ENCODE results near the gene DLG4.

Gene DLG4

DNA sequence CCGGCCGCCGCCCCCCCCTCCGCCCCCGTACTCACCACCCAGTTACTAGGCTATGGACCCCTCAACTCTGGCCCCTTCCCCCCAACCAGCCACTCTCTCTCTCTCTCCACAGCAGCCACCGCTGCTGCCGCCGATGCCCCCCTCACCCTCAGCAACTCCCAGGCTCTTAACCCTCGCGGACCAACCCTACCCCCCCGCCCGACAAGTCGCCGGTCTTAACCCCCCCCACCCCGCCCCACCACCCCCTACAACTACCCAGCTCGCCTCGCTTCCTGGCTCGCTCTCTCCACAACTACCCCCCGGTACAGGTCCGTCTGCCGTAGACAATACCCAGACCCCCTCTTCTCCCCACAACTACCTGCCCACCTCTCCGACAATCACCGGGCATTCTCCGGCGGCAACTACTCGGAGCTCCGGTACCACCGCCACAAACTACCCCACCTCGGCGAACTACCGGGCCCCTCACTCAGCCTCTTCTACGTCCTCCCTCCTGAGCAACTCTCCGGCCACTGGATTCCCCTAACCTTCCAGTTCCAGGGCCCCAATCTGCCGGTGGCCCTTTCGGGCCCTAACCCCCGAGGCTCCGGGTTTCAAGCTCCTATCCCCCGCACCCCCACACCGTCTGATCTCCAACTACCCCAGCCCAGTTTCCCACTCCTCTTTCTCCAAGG, 18.9 kb upstream of the DLG4 start:
- Histone ChIP-seq H3K9me3 (ENCODE audit: control insufficient read depth, low read length) (no peaks in the 10 kb centered on the region), H3K27me3 (replicated peaks; ENCODE audit: control insufficient read depth, insufficient read depth, low read length, poor library complexity, severe bottlenecking) (no peaks in the 10 kb centered on the region), H3K4me3 (ENCODE audit: insufficient read depth, low read depth, low read length, poor library complexity, severe bottlenecking) (peak overlapping the region; percentile 95), H3K4me1 (ENCODE audit: control insufficient read depth, insufficient read depth, low read length, poor library complexity, severe bottlenecking) (peaks cover 43% of the 10 kb centered on the region), H3K27ac (ENCODE audit: insufficient read depth, low read length, poor library complexity, severe bottlenecking) (peak overlapping the region; percentile 89), H3K36me3 (ENCODE audit: control insufficient read depth, insufficient read depth, low read length) (peaks cover 21% of the 10 kb centered on the region)
- DNase-seq, result peak in 1 of 3 donors; percentile 23

- peaks cover 40% of the 10 kb centered on the region for H3K4me1 ChIP-seq (ENCODE audit: control insufficient read depth, insufficient read depth, low read length, poor library complexity, severe bottlenecking)
- H3K27ac ChIP-seq (ENCODE audit: insufficient read depth, low read length, poor library complexity, severe bottlenecking), result peak overlapping the region; percentile 89
- peaks cover 21% of the 10 kb centered on the region for H3K36me3 ChIP-seq (ENCODE audit: control insufficient read depth, insufficient read depth, low read length)
- no peaks in the 10 kb centered on the region for H3K9me3 ChIP-seq (ENCODE audit: control insufficient read depth, low read length)
- H3K4me3 ChIP-seq (ENCODE audit: insufficient read depth, low read depth, low read length, poor library complexity, severe bottlenecking), result peak overlapping the region; percentile 95
- DNase-seq, result peak; percentile 56 to 75 (median 62)
- no peaks in the 10 kb centered on the region for H3K27me3 ChIP-seq (replicated peaks; ENCODE audit: control insufficient read depth, insufficient read depth, low read length, poor library complexity, severe bottlenecking)
Observed at GRCh38 chr17:7237761-7238419, 18.3 kb upstream of the DLG4 start.

DNA sequence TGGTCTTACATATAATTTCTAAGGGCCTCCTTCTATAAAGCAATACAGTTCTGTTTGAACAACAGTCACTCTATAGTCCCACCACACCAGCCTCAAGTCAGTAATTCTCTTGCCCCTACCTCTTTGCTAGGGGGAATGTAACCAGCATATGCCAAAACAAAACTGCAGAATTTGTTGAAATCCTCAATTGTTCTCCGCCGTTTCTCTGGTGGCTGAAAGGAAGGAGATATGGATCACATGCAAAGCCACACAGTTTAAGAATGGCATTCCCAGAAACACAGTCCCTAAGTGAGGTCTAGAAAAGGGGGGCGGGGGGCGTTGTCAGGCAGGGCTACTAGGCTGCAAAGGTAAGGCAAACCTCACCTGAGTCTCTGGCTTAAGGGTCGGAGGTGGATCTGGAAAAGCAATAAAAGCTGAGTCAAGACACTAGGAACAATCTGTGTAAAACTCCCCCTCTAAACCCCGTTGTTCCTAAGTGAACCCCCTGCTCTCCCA, 17.7 kb upstream of the DLG4 start:
- no peaks in the 10 kb centered on the region for H3K27me3 ChIP-seq (replicated peaks; ENCODE audit: control insufficient read depth, insufficient read depth, low read length, poor library complexity, severe bottlenecking)
- no peak for DNase-seq
- H3K27ac ChIP-seq (ENCODE audit: insufficient read depth, low read length, poor library complexity, severe bottlenecking), result peak overlapping the region; percentile 89
- H3K9me3 ChIP-seq (ENCODE audit: control insufficient read depth, low read length), result no peaks in the 10 kb centered on the region
- H3K4me1 ChIP-seq (ENCODE audit: control insufficient read depth, insufficient read depth, low read length, poor library complexity, severe bottlenecking), result peaks cover 40% of the 10 kb centered on the region
- peaks cover 21% of the 10 kb centered on the region for H3K36me3 ChIP-seq (ENCODE audit: control insufficient read depth, insufficient read depth, low read length)
- peak overlapping the region; percentile 95 for H3K4me3 ChIP-seq (ENCODE audit: insufficient read depth, low read depth, low read length, poor library complexity, severe bottlenecking)

GRCh38 chr17:7236808-7237207, 17.2 kb upstream of the DLG4 start:
- H3K4me1 ChIP-seq (ENCODE audit: control insufficient read depth, insufficient read depth, low read length, poor library complexity, severe bottlenecking), result peaks cover 40% of the 10 kb centered on the region
- H3K36me3 ChIP-seq (ENCODE audit: control insufficient read depth, insufficient read depth, low read length), result peaks cover 21% of the 10 kb centered on the region
- H3K27me3 ChIP-seq (replicated peaks; ENCODE audit: control insufficient read depth, insufficient read depth, low read length, poor library complexity, severe bottlenecking), result no peaks in the 10 kb centered on the region
- no peak for DNase-seq
- H3K4me3 ChIP-seq (ENCODE audit: insufficient read depth, low read depth, low read length, poor library complexity, severe bottlenecking), result no peak overlapping the region
- H3K27ac ChIP-seq (ENCODE audit: insufficient read depth, low read length, poor library complexity, severe bottlenecking), result peak overlapping the region; percentile 89
- H3K9me3 ChIP-seq (ENCODE audit: control insufficient read depth, low read length), result no peaks in the 10 kb centered on the region

- Histone ChIP-seq H3K36me3 (ENCODE audit: control insufficient read depth, insufficient read depth, low read length) (peaks cover 21% of the 10 kb centered on the region), H3K4me3 (ENCODE audit: insufficient read depth, low read depth, low read length, poor library complexity, severe bottlenecking) (no peak overlapping the region), H3K4me1 (ENCODE audit: control insufficient read depth, insufficient read depth, low read length, poor library complexity, severe bottlenecking) (peaks cover 32% of the 10 kb centered on the region), H3K9me3 (ENCODE audit: control insufficient read depth, low read length) (no peaks in the 10 kb centered on the region), H3K27me3 (replicated peaks; ENCODE audit: control insufficient read depth, insufficient read depth, low read length, poor library complexity, severe bottlenecking) (no peaks in the 10 kb centered on the region), H3K27ac (ENCODE audit: insufficient read depth, low read length, poor library complexity, severe bottlenecking) (no peak overlapping the region)
- DNase-seq, result no peak
Observed at GRCh38 chr17:7235693-7236665, 16.3 kb upstream of the DLG4 start.

GRCh38 chr17:7234083-7234951, 14.7 kb upstream of the DLG4 start, which contains the start of gene DVL2:
Gene DVL2 (minus strand): TSS chr17:7234517. CDS start chr17:7234262, 255 bp downstream.
- Histone ChIP-seq H3K4me3 (ENCODE audit: insufficient read depth, low read depth, low read length, poor library complexity, severe bottlenecking) (peak within 1 kb of the TSS; percentile 76), H3K27ac (ENCODE audit: insufficient read depth, low read length, poor library complexity, severe bottlenecking) (peak within 1 kb of the TSS; percentile 78), H3K27me3 (replicated peaks; ENCODE audit: control insufficient read depth, insufficient read depth, low read length, poor library complexity, severe bottlenecking) (no peaks in the 10 kb centered on the region), H3K9me3 (ENCODE audit: control insufficient read depth, low read length) (no peaks in the 10 kb centered on the region), H3K36me3 (ENCODE audit: control insufficient read depth, insufficient read depth, low read length) (peaks cover 25% of the 10 kb centered on the region), H3K4me1 (ENCODE audit: control insufficient read depth, insufficient read depth, low read length, poor library complexity, severe bottlenecking) (peaks cover 21% of the 10 kb centered on the region)
- peak; percentile 89 to 95 (median 90) for DNase-seq

DNA sequence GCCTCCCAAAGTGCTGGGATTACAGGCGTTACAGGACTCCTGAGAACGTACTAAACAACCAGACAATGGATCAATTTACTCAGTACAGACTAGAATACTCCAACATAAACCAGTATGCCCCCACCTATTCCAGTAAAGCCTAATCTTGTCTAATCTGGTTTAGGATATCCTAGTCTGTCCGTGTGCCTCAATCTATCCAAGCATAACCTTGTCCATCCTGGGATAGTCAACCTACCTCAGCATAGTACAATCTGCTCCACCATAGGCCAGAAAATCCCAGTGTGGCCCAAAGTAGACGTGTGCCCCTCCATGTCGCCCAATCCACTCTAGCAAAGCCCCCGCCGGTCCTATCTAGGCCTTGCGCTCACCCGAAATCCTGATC, 14.1 kb upstream of the DLG4 start:
- no peaks in the 10 kb centered on the region for H3K27me3 ChIP-seq (replicated peaks; ENCODE audit: control insufficient read depth, insufficient read depth, low read length, poor library complexity, severe bottlenecking)
- H3K27ac ChIP-seq (ENCODE audit: insufficient read depth, low read length, poor library complexity, severe bottlenecking), result peak overlapping the region; percentile 78
- peak overlapping the region; percentile 76 for H3K4me3 ChIP-seq (ENCODE audit: insufficient read depth, low read depth, low read length, poor library complexity, severe bottlenecking)
- H3K9me3 ChIP-seq (ENCODE audit: control insufficient read depth, low read length), result no peaks in the 10 kb centered on the region
- DNase-seq, result no peak
- H3K4me1 ChIP-seq (ENCODE audit: control insufficient read depth, insufficient read depth, low read length, poor library complexity, severe bottlenecking), result peaks cover 21% of the 10 kb centered on the region
- peaks cover 32% of the 10 kb centered on the region for H3K36me3 ChIP-seq (ENCODE audit: control insufficient read depth, insufficient read depth, low read length)

- no peak for DNase-seq
- H3K9me3 ChIP-seq (ENCODE audit: control insufficient read depth, low read length), result no peaks in the 10 kb centered on the region
- no peaks in the 10 kb centered on the region for H3K27me3 ChIP-seq (replicated peaks; ENCODE audit: control insufficient read depth, insufficient read depth, low read length, poor library complexity, severe bottlenecking)
- H3K4me3 ChIP-seq (ENCODE audit: insufficient read depth, low read depth, low read length, poor library complexity, severe bottlenecking), result no peak overlapping the region
- H3K4me1 ChIP-seq (ENCODE audit: control insufficient read depth, insufficient read depth, low read length, poor library complexity, severe bottlenecking), result peaks cover 14% of the 10 kb centered on the region
- H3K27ac ChIP-seq (ENCODE audit: insufficient read depth, low read length, poor library complexity, severe bottlenecking), result no peak overlapping the region
- H3K36me3 ChIP-seq (ENCODE audit: control insufficient read depth, insufficient read depth, low read length), result peaks cover 42% of the 10 kb centered on the region
Observed at GRCh38 chr17:7232114-7232513, 12.5 kb upstream of the DLG4 start.

- Histone ChIP-seq H3K27me3 (replicated peaks; ENCODE audit: control insufficient read depth, insufficient read depth, low read length, poor library complexity, severe bottlenecking) (no peaks in the 10 kb centered on the region), H3K36me3 (ENCODE audit: control insufficient read depth, insufficient read depth, low read length) (peaks cover 50% of the 10 kb centered on the region), H3K9me3 (ENCODE audit: control insufficient read depth, low read length) (no peaks in the 10 kb centered on the region), H3K4me1 (ENCODE audit: control insufficient read depth, insufficient read depth, low read length, poor library complexity, severe bottlenecking) (peaks cover 6% of the 10 kb centered on the region), H3K27ac (ENCODE audit: insufficient read depth, low read length, poor library complexity, severe bottlenecking) (no peak overlapping the region), H3K4me3 (ENCODE audit: insufficient read depth, low read depth, low read length, poor library complexity, severe bottlenecking) (no peak overlapping the region)
- DNase-seq, result no peak
Observed at GRCh38 chr17:7229504-7229903, 9.9 kb upstream of the DLG4 start.
